ENCODE results near the gene IL3.

DNA sequence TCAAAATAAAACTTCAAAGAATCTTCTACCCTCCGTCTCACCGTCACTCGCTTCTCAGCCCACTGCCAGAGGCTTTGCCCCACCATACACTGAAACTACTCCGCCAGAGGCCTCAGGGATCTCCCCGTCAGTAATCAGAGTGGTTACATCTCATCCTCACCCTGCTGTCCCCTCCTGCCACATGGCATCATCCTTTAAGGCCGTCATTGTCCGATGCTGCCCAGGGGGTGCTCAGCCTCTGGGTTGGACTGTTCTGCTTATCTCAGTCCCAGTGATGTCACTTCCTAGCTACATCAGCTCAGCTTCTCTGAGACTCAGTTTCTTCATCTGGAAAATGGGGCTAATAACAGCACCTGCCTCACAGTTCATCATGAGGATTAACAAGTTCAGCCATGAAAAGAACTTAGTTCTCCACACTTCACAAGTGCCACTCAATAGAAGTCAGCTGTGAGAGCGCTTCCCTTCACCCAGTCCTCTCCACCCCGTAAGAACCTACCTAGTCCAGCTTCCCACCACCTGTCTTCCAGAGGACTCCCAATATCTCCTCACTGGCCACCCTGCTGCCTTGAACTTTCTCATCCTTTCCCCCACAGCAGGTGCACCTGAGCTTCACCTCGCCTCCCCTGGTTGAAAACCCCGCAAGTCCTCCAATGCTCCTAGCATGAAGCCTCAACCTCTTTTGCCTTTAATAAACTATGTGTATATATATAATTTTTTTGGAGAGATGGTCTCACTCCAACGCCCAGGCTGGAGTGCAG lies 2.8 kb upstream of the IL3 start:
- TF ChIP-seq, protein P1, sequence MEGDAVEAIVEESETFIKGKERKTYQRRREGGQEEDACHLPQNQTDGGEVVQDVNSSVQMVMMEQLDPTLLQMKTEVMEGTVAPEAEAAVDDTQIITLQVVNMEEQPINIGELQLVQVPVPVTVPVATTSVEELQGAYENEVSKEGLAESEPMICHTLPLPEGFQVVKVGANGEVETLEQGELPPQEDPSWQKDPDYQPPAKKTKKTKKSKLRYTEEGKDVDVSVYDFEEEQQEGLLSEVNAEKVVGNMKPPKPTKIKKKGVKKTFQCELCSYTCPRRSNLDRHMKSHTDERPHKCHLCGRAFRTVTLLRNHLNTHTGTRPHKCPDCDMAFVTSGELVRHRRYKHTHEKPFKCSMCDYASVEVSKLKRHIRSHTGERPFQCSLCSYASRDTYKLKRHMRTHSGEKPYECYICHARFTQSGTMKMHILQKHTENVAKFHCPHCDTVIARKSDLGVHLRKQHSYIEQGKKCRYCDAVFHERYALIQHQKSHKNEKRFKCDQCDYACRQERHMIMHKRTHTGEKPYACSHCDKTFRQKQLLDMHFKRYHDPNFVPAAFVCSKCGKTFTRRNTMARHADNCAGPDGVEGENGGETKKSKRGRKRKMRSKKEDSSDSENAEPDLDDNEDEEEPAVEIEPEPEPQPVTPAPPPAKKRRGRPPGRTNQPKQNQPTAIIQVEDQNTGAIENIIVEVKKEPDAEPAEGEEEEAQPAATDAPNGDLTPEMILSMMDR (IDR thresholded peaks at IDR 0.05): no peak
- no peak for TF ChIP-seq EZH2phosphoT487 (IDR thresholded peaks at IDR 0.05)
